Measurements from ENCODE around the gene NAXE. TPM values are rescaled to one million over a fixed set of nuclear protein-coding genes. Genes with fewer than 3 reads are reported as not detected.
"Not testable (repeated sequence)": the region's sequence is repeated elsewhere in the genome, so short reads cannot be mapped to it uniquely, and the experiment has no call there.

The NAXE gene
- total RNA-seq, 1 experiment from 2014 or later = 113 TPM

DNA sequence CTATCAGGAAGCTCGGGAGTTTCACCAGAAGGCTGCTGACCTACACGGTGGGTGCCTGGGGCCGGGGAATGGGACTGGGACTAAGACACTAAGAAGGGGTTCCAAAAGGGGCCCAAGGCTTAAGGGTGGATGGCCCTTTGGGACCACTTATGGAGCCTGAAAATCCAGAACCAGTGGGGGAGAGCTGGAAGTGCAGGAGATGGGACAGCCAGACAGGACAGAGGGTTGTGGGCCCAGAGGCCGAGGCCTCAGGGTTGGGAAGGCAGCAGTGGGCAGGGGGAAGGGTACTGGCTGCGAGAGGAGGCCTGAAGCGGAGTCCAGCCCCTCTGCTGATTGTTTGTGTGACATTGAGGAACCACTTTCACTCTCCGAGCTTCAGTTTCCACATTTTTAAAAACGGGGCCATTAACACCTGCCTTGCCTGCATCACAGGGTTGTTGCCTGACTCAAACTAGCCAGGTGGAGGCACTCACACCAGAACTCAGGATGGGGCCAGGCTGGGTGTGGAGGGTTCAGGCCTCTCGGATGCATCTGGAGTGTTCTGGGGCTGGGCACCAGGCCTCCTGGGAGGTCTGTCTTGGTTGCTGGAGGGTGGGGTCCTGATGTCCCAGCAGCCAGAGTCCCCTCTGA is 9.1 kb upstream of the NAXE start:
- peak; percentile 72 for DNase-seq
- Histone ChIP-seq H3K9me3 (ENCODE audit: low read length) (no peaks in the 10 kb centered on the region), H2AFZ (ENCODE audit: low read length) (peak overlapping the region; percentile 62; the same call in 1 of the 2 replicates)

DNA sequence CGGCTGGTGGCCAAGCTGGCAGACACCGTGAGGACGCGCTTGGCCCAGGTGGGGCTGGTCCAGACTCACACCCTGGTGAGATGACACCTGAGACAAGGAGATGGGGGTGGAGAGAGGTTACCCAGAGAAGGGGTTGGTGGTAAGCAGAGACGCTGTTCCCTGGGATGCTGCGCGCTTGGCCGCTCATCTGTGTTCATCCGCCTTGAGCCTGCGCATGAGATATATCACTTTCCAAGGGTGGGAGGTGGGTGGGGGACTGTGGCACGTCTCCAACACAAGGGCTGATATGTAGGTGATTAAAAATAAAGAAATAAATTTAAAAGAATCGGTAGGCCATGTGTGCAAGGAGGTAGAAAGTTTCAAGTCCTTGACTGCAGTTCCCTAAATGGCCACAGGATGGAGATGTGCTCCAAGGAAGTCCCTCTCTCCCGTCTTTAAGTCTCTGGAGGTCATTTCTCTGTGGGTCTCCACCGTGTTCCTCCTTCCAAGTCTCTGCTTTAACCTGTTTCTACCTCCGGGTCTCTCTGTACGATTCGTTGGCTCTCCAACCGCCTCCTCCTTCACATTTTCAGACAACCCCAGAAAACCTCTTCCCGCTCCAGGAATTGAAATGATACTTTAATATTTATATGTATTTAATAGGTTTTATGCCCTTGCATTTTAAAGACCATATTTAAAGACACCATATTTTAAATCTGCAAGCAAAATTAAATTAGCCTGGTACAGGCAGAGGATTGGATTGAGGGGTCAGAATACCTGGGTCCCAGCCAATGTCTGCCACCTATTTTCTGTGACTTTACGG is 7.6 kb upstream of the NAXE start:
- no peak overlapping the region for H3K9ac ChIP-seq (ENCODE audit: low read length)
- no peaks in the 10 kb centered on the region for H3K9me2 ChIP-seq (replicated peaks; ENCODE audit: insufficient read depth, low read length)
- H4K20me1 ChIP-seq (ENCODE audit: insufficient read depth, low read depth, low read length) = no peaks in the 10 kb centered on the region
- H3K27me3 ChIP-seq (ENCODE audit: low read length) = no peaks in the 10 kb centered on the region
- no peaks in the 10 kb centered on the region for H3K36me3 ChIP-seq (ENCODE audit: insufficient read depth, low read length)
- no peaks in the 10 kb centered on the region for H3K79me2 ChIP-seq (ENCODE audit: low read length)
- 0 out of 2 replicates have a peak overlapping the region, but pooled peaks have one; percentile 17 for H2AFZ ChIP-seq (ENCODE audit: low read length)
- no peak overlapping the region for H3K27ac ChIP-seq (ENCODE audit: low read length)
- peak overlapping the region; percentile 48 for H3K4me2 ChIP-seq (ENCODE audit: low read depth, low read length, poor library complexity, severe bottlenecking)
- H3K9me3 ChIP-seq (ENCODE audit: low read length) = no peaks in the 10 kb centered on the region
- peaks cover 33% of the 10 kb centered on the region for H3K4me1 ChIP-seq (ENCODE audit: low read length)
- DNase-seq = peak; percentile 96
- H3K4me3 ChIP-seq (ENCODE audit: low read length) = no peak overlapping the region

More for the DNA sequence above, 9.1 kb upstream of the NAXE start:
- Histone ChIP-seq H3K4me1 (ENCODE audit: low read length) (peaks cover 33% of the 10 kb centered on the region), H3K9me2 (replicated peaks; ENCODE audit: insufficient read depth, low read length) (no peaks in the 10 kb centered on the region), H4K20me1 (ENCODE audit: insufficient read depth, low read depth, low read length) (no peaks in the 10 kb centered on the region), H3K27ac (ENCODE audit: low read length) (peak overlapping the region; percentile 40), H3K79me2 (ENCODE audit: low read length) (no peaks in the 10 kb centered on the region), H3K27me3 (ENCODE audit: low read length) (no peaks in the 10 kb centered on the region), H3K9ac (ENCODE audit: low read length) (peak overlapping the region; percentile 59), H3K36me3 (ENCODE audit: insufficient read depth, low read length) (no peaks in the 10 kb centered on the region), H3K4me3 (ENCODE audit: low read length) (peak overlapping the region; percentile 48), H3K4me2 (ENCODE audit: low read depth, low read length, poor library complexity, severe bottlenecking) (peak overlapping the region; percentile 48)

DNA sequence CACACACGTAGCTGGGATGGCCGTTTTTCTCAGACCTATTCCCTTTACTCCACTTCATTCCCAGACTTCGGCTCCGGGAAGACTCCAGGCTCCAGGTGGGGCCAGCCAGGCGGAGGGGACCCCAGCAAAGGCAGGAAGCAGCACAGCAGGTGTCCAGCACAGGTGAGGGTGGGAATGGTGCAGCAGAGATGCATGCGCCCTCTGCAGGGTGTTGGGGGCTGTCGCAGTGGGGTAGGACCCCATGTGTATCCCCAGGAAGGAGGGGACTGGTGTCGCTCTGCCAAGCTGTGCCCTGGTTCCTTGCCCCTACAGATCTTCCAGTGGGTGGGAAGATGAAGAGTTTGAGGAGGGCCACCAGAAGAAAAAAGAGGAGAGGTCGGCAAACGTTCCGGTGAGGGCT is 6.8 kb upstream of the NAXE start:
- Histone ChIP-seq H4K20me1 (ENCODE audit: insufficient read depth, low read depth, low read length) (no peaks in the 10 kb centered on the region), H3K27ac (ENCODE audit: low read length) (no peak overlapping the region), H3K36me3 (ENCODE audit: insufficient read depth, low read length) (no peaks in the 10 kb centered on the region), H3K4me1 (ENCODE audit: low read length) (peaks cover 33% of the 10 kb centered on the region), H3K27me3 (ENCODE audit: low read length) (no peaks in the 10 kb centered on the region), H3K9me2 (replicated peaks; ENCODE audit: insufficient read depth, low read length) (no peaks in the 10 kb centered on the region), H3K4me2 (ENCODE audit: low read depth, low read length, poor library complexity, severe bottlenecking) (peak overlapping the region; percentile 48), H3K9me3 (ENCODE audit: low read length) (no peaks in the 10 kb centered on the region), H3K79me2 (ENCODE audit: low read length) (no peaks in the 10 kb centered on the region), H2AFZ (ENCODE audit: low read length) (no peak overlapping the region), H3K9ac (ENCODE audit: low read length) (no peak overlapping the region), H3K4me3 (ENCODE audit: low read length) (no peak overlapping the region)
- DNase-seq = peak; percentile 71

DNA sequence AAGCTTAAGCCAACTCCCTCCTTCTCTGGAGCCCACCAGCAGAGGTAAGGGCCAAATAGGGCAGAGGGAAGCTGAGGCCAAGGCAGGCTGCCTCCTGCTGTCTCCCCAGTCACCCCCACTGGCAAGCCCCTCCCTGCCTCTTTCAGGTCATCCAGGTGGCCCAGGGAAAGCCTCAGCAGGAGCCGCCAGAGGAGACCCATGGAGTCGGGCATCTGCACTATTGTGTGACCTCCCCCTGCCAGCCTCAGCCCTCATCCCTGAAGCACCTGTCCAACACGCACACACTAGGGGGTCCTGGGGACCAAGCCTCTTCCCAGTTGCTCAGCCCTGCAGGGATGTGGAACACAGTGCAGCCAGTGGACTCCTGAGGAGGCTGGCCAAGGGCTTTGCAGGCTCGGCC is 5.3 kb upstream of the NAXE start:
- no peak for DNase-seq
- no peaks in the 10 kb centered on the region for H4K20me1 ChIP-seq (ENCODE audit: insufficient read depth, low read depth, low read length)
- no peak overlapping the region for H3K4me3 ChIP-seq (ENCODE audit: low read length)

DNA sequence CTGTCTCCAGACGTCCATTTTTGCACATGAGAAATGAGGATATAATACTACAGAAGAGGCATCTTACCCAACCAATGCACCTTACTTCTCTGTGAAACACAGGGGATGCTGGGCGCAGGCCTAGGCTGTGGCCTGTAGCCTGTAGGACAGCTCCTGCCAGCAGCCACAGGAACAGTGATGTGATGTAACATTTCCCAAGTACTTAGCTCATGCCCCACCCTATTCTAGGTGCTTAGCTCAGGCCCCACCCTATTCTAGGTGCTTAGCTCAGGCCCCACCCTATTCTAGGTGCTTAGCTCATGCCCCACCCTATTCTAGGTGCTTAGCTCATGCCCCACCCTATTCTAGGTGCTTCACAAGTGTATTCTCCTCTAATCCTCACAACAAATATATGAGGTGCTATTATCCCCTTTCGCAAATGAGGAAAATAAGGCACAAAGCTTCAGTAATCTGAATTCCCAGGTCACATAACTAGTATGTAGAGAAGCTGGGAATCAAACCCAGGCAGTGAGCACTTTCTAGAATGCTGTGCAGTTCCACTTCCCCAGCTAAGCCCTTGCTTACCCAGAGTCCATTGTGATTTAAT is 4.6 kb upstream of the NAXE start:
- Histone ChIP-seq H3K4me3 (ENCODE audit: low read length) (no peak overlapping the region), H3K36me3 (ENCODE audit: insufficient read depth, low read length) (no peaks in the 10 kb centered on the region), H3K27me3 (ENCODE audit: low read length) (no peaks in the 10 kb centered on the region), H4K20me1 (ENCODE audit: insufficient read depth, low read depth, low read length) (no peaks in the 10 kb centered on the region), H3K79me2 (ENCODE audit: low read length) (peaks cover 3% of the 10 kb centered on the region), H3K27ac (ENCODE audit: low read length) (no peak overlapping the region), H3K9me3 (ENCODE audit: low read length) (no peaks in the 10 kb centered on the region), H2AFZ (ENCODE audit: low read length) (no peak overlapping the region), H3K9me2 (replicated peaks; ENCODE audit: insufficient read depth, low read length) (no peaks in the 10 kb centered on the region), H3K4me2 (ENCODE audit: low read depth, low read length, poor library complexity, severe bottlenecking) (no peak overlapping the region), H3K9ac (ENCODE audit: low read length) (no peak overlapping the region), H3K4me1 (ENCODE audit: low read length) (peaks cover 36% of the 10 kb centered on the region)
- DNase-seq = no peak

More for the DNA sequence above, 5.3 kb upstream of the NAXE start:
- Histone ChIP-seq H3K4me1 (ENCODE audit: low read length) (peaks cover 40% of the 10 kb centered on the region), H3K9me2 (replicated peaks; ENCODE audit: insufficient read depth, low read length) (no peaks in the 10 kb centered on the region), H3K79me2 (ENCODE audit: low read length) (no peaks in the 10 kb centered on the region), H3K27ac (ENCODE audit: low read length) (no peak overlapping the region), H2AFZ (ENCODE audit: low read length) (no peak overlapping the region), H3K27me3 (ENCODE audit: low read length) (no peaks in the 10 kb centered on the region), H3K9me3 (ENCODE audit: low read length) (no peaks in the 10 kb centered on the region), H3K9ac (ENCODE audit: low read length) (no peak overlapping the region), H3K4me2 (ENCODE audit: low read depth, low read length, poor library complexity, severe bottlenecking) (no peak overlapping the region), H3K36me3 (ENCODE audit: insufficient read depth, low read length) (no peaks in the 10 kb centered on the region)

DNA sequence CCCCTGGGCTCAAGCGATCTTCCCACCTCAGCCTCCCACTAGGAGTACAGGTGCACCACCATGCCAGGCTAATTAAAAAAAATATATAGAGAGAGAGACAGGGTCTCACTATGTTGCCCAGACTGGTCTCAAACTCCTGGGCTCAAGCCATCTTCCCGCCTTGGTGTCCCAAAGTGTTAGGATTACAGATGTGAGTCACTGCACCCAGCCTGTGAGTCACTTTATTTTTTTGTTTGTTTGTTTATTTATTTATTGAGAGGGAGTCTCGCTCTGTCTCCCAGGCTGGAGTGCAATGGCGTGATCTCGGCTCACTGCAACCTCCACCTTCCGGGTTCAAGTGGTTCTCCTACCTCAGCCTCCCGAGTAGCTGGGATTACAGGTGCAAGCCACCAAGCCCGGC is 3.6 kb upstream of the NAXE start:
- not testable (repeated sequence) for H4K20me1 ChIP-seq (ENCODE audit: insufficient read depth, low read depth, low read length); DNase-seq; H3K27me3 ChIP-seq (ENCODE audit: low read length); H3K9me2 ChIP-seq (replicated peaks; ENCODE audit: insufficient read depth, low read length); H2AFZ ChIP-seq (ENCODE audit: low read length); H3K4me3 ChIP-seq (ENCODE audit: low read length); H3K4me2 ChIP-seq (ENCODE audit: low read depth, low read length, poor library complexity, severe bottlenecking); H3K27ac ChIP-seq (ENCODE audit: low read length); H3K36me3 ChIP-seq (ENCODE audit: insufficient read depth, low read length); H3K9me3 ChIP-seq (ENCODE audit: low read length); H3K9ac ChIP-seq (ENCODE audit: low read length)
- peaks cover 13% of the 10 kb centered on the region for H3K79me2 ChIP-seq (ENCODE audit: low read length)
- peaks cover 35% of the 10 kb centered on the region for H3K4me1 ChIP-seq (ENCODE audit: low read length)

DNA sequence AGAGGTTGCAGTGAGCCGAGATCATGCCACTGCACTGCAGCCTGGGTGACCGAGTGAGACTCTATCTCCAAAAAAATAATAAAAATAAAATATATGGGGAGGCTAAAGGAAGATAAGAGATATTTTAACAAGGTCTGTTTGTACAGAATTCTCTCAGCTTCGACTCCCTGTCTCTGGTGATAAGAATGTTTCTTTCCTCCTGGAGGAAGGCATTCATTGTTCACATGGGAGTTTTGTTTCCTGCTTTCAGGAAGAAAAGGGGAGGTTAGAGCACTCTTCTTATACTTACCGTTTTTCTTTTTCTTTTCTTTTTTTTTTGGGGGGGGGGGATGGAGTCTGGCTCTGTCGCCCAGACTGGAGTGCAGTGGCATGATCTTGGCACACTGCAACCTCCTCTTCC is 2.0 kb upstream of the NAXE start:
- Histone ChIP-seq H3K9me2 (replicated peaks; ENCODE audit: insufficient read depth, low read length) (no peaks in the 10 kb centered on the region), H3K4me1 (ENCODE audit: low read length) (peaks cover 29% of the 10 kb centered on the region), H3K27ac (ENCODE audit: low read length) (no peak overlapping the region), H4K20me1 (ENCODE audit: insufficient read depth, low read depth, low read length) (no peaks in the 10 kb centered on the region), H3K4me3 (ENCODE audit: low read length) (no peak overlapping the region), H3K27me3 (ENCODE audit: low read length) (no peaks in the 10 kb centered on the region), H3K9ac (ENCODE audit: low read length) (no peak overlapping the region), H3K4me2 (ENCODE audit: low read depth, low read length, poor library complexity, severe bottlenecking) (no peak overlapping the region), H3K79me2 (ENCODE audit: low read length) (peaks cover 20% of the 10 kb centered on the region), H2AFZ (ENCODE audit: low read length) (no peak overlapping the region), H3K9me3 (ENCODE audit: low read length) (no peaks in the 10 kb centered on the region), H3K36me3 (ENCODE audit: insufficient read depth, low read length) (peaks cover 13% of the 10 kb centered on the region; the same call in 1 of the 2 replicates)
- DNase-seq = no peak
